HG03064 (cell line): ENCODE data around the gene IRF2.
A peak's percentile ranks its signal among the peaks of the same experiment; 100 is the strongest.

Experiments used
- ATAC-seq: cut with Tn5 transposase; IDR thresholded peaks from one replicate; pipeline ENCODE4 v1.9.1; 2021; ENCODE audit warnings: low read depth; ENCODE audit not compliant: unreplicated experiment

The IRF2 gene

DNA sequence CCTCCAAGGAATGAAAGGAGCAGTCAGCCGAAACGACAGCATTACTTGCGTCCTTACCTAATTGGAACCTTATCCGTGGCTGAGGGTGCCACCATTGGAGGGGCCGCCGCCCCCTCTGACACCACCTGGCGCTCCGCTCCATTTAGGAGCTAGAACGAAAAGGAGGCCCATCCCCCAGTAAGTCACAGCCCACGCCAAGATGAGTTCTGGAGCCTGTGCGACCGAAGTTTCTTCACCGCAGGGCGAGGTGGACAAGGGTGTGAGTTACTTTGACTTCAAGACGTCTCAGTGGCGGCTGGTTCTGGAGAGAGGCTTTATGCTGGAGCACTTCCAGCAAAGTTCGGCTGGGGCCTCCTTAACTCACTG, 729 bp upstream of the IRF2 start:
- ATAC-seq, result peak; percentile 5

DNA sequence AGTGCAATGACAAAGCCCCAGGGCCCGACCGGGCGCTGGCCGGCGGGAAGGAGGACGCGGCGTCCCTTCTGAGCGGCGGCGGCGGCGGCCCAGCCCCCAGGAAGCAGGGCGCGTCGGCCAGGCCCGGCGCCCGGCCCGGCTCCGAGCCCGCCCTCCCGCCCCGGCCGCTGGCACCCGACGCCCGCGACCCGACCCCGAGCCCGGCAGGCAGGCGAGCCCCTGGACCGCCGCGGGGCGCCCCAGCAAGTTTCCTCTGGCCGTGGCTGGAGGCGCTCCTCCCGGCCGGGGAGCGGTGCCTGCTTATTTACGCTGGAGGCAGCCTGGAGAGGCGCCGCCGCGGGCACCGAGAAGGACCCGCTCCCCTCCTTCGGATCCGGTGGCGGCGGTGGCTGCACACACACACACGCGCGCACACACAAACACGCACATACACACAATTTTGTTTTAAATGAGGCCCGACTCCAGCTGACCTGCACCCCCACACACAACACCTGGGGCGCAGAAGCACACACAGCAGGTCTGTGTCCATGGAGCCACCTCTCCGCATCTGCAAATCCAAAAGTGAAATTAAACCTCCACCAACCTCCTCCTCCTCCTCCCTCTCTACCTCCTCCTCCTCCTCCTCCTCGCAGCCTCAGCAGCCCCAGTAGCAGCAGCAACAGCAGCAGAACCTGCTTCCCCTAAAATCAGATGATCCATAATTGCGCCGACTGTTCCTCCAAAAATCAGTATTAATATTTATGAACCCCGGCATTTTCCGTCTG, 669 bp downstream of the IRF2 start:
- ATAC-seq, result peak; percentile 0

DNA sequence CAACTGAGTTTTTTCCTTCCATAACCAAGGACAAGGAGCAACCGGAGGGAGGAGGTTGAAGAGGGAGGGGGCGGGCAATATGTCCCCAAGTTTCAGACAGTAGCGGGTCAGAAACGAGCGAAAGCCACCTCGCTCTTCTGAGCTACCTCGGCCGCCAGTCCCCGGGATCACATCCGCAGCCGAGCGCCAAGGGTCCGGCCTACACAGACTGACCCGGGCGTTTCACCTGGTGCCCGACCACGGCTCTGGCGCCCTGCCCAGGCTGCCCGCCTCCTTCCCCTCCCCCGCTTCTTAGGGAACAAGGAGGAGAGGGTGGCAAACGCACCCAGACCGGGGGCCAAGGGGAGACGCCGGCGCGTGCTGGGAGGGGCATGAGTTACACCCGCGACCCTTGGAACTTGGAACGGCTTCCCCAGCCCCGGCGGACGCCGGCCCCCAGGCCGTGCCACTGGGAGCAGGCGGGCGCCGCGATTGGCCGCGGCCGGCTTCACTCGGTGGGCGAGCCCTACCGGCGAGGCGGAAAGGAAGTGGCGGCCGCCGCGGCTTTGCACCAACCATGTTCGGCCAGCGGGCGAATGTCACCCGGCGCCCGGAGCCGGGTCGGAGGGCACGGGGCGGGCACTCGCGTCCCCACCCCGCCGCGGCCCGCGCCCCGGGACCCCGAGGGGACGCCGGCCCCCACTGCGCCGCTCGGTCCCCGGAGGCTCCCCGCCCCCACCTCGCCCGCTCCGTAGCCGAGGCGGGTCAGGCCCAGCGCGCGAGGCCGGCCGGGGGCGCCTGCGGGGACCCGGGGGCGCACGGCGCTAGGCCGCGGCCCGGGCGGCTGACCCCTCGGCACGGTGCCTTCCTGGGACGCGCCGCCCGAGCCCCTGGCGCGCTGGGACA, 1.5 kb downstream of the IRF2 start:
- ATAC-seq, result peak; percentile 28

DNA sequence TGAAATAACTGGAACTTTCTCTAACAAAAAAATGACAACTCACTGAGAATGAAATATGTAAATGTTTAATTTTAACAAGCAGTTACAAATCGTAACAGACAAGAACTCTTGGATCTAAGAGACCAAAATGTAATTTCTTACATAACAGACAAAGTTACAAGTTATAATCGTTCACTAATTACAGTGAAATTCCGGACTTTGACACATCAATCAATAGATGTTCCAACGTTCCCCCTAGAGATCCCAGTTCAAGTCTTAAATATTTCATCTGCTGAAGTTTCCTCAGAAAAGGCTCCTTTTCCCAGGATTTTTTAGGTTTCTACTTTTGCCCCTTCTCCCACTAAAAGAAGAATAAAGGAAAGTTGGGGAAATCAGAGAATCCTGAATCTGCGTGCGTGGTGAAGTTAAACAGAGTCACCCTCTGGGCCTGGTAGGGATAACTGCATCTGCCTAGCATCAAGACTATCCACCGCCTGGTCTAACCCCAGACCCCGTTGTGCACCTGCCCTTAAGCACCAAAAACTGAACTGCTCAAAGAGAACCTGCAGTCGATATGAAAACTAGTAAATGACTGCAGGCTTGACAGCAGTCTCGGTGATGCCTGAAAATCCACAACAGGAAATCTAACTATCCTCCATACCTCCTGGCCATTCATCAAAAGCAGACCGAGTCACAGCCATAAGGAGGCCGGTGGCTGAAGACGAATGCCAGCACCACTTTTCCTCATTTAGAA, 2.3 kb downstream of the IRF2 start:
- ATAC-seq, result no peak

DNA sequence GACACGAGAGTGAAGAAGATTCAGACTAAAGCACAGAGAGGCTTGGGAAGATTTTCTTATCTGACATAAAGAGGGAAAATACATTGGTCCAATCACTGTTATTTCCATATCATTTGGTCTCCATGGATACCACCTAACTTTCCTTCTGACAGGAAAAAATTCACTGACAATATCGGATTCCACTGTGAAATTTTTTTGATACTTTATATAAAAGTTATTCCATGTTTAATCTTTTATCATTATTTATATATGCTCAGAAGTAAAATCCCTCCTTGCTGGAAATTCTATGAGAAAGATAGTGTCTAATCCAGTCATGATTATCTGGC, 3.6 kb downstream of the IRF2 start:
- ATAC-seq, result no peak

DNA sequence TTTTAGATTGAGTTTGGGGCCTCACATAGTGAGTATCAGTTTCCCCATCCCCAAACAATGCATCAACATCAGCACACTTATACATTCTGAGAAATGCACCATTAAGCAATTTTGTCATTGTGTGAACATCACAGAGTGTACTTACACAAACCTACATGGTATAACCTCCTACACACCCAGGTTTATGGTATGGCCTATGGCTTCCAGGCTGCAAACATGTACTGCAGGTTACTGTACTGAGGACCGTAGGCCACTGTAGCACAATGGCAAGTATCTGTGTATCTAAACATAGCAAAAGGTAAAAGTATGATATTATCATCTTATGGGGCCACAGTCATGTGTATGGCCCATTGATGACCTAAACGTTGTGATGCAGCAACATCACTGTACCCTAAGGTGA, 7.7 kb downstream of the IRF2 start:
- ATAC-seq, result no peak

DNA sequence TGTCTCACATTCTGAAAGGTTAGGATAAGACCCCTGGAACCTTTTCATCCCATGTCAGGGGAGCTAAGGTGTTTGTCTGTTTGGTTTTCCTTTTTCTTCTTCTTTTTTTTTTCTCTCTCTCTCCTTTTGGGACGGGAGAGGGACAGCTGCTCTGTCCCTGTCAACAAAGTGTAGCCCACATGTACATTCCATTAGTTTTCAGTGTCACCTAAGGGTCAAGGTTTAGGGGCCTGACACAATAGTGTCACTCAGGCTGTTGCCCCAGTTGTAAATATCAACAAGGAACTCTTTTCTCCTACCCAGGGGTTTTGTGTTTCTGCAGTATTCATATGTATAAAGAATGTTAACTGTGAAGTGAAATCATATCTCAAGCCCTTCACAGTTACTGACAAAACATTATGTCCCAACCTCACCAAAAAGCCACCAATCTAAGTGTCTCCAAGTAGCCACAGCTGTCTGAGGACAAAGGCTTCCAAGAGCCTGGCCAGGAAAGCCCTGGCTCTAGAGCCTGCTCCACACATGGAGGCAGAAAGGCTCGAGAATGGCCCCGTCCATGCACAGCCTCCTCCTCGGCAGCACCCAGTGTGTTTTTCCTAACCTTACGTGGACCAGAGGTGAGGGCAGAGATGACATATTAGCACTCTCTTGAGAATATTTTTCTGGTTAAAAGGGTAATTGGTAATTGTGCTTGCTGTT, 9.4 kb downstream of the IRF2 start:
- ATAC-seq, result no peak

DNA sequence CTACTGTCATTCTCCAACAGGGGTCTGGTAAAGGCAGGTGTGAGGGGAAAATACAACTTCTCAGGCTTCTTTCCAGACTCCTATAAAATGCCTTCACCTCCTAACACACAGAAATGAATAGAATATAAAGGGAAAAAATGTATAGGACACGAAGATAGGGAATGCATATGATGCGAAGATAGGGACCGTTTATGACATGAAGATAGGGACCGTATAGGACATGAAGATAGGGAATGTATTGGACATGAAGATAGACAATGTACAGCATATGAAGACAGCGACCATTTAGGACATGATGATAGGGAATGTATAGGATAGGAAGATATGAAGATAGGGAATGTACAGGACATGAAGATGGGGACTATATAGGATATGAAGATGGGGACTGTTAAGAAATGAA, 10.5 kb downstream of the IRF2 start:
- no peak for ATAC-seq

DNA sequence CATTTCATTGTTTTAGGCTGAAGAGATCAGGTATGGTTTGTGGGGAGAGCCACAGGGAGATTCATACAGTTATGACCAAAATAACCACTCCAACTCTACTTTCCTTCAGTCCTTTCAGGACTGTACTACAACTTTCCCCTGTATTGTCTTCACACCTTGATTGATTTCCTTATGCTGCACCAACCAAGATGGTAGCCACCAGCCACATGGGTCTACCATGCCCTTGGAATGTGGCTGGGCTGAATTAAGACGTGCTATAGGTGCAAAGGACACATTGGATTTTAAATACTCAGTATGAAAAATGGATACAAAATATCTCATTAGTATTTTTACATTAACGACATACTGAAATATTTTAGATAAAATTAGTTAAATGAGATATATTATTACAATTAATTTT, 11.2 kb downstream of the IRF2 start:
- ATAC-seq, result no peak

DNA sequence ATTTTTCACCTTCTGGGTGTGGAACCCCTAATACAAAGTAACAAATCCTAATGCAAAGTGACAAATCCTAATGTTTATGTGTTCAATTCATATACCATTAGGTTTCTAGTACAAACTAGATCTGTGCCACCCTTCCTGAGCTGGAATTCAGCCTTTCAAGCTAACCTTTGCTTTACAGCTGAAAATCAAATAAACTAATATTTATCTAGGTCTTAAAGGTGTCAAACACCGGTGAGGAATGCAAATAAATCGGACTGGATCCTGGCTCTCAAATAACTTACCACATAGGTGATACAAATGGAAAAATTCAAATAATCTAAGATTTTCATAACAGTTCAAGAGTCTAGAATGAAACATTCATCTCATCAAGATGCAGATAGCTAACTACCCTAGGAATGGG, 11.6 kb downstream of the IRF2 start:
- ATAC-seq, result no peak

DNA sequence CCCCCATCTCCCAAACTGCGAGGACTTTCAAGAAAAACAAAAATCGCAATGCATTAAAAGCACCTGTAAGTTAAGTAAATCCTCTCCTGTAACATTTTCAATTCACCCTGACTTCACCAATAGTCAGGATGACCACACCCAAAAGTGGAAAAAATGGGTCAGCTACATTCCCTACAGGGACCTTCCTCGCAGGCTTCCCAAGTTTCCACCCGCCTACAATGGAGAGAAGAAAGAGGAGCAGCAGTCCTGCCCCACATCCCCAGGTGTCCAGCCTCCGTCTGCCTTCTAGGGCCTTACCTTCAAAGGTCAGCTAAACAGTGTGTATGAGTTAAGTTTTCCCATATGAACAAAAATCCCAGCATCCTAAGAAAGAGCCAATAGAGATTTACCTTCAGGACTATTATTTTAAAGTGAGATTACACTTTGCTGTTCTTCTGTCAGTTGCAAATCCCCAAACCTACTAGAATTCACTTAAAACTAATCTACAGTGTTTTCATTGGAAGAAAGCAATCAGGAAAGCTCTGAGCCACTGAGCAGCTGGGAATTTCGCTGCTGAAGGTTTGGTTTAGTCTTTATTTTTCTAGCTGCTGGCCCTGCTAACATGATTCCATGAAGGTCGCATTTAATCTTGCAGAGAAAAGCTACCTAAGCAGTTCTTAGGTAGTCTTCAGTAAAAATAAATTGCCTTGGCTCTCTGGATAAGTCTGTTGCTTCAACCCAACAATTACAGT, 12.5 kb downstream of the IRF2 start:
- ATAC-seq, result no peak

DNA sequence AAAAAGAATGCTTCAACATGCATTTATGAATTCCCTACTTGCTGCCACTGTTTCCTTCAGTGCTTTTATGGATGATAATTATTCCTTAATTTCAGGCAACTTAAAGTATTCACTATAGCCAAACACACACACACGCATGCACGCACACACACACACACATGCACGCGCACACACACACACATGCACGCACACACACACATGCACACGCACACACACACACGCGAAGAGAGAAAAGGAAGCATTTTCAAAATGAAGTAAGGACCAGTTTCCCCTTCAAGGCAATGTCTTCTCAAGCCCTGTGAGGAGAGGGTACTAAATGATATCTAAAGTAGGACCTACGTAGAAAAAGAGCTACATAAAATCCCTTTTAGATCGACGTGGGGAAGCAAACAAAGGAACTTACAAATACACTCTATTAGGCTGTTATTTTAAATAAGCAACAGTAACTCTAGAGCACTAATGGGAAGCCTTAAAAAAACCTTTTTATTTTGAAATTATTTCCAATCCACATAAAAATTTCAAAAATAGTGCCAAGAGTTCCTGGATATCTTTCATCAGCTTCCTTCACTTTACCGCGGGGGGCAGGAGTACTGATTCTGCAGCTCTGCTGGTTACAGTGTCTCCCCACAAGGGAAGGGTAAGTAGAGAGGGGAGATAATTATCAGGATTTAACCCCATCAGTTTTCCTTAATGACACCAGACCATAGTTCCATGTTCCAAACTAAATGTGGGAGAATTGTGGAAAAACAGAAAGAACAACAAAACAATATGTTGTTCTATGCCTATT, 13.7 kb downstream of the IRF2 start:
- ATAC-seq, result no peak

DNA sequence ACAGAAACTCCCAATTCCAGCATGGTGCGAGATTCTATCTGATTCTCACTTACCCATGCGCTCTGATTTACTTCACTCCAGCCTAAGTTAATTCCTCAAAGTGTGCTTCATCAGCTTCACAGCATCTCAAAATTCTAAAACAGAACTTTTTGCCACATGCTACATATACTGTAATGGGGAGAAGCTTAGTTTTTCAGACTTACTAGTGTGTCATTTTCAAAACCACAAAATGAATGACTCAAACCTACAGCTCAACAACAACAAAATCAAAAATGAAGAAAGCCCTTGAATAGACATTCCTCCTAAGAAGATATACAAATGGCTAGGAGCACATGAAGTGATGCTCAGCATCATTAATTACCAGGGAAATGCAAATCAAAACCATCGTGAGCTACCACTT, 14.9 kb downstream of the IRF2 start:
- no peak for ATAC-seq

DNA sequence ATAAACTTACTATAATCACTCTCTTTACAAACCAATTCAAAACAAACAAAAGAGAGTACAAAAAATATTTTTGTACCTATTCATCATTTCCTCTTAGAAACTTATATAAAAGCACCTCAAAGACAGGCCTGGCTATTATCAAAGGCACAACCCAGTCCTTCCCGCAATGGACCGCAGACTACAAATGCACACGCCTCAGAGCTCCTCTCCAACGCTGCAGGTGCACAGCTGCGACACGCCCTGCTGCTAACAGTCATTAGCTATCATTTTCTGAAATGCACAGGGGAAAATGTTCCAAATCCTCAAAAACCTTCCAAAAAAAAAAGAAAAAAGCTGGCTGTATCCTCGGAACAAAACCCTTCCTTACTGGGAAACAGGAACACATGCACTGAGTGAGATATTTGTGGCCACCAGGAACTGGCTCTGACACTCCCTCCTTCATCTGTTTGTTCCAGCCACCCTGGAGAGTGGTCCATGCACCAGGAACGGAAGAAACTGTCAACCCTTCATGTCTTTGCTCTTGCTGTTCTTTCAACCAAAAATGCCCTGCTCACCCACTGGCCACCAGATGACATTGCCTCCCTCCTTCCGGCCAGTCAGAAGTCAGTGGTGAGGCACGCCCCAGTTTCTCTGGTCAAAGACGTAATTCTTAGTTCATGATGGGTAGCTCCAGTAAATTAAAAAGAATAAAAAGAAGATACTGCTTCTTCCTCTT, 16.7 kb downstream of the IRF2 start:
- ATAC-seq, result no peak

DNA sequence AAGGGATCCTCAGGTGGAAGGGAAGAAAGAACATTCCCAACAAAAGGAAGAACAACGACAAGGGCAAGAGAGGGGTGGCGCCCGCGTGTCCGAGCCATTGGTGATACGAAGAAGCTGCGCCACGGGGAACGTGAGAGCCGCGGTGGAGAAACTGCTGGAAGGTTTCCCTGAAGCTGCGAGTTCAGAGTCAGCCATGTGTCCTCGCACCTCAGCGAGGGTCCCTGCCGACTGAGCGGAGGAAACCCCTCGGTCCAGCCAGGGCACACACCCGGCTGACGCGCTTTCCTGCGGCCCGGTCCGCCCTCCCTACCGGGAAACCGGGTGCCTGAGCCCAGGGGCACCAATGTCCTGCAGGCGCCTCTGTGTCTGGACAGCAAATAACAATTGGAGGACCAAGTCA, 18.0 kb downstream of the IRF2 start:
- ATAC-seq, result no peak

DNA sequence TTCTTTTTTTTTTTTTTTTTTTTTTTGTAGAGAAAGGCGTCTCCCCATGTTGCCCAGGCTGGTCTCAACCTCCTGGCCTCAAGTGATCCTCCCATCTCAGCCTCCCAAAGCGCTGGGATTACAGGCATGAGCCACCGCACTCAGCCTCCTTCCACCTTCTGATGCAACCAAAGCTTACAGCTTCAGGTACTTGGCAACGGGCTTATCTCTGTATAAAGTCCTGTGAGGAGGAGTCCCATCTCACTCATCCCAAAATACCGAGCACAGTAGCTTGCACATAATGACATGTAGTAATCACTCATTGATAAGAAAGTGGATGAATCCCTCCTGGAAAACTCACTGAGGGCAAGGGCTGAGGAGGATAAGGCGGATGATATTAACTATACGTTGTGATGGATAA, 19.1 kb downstream of the IRF2 start:
- ATAC-seq, result no peak

DNA sequence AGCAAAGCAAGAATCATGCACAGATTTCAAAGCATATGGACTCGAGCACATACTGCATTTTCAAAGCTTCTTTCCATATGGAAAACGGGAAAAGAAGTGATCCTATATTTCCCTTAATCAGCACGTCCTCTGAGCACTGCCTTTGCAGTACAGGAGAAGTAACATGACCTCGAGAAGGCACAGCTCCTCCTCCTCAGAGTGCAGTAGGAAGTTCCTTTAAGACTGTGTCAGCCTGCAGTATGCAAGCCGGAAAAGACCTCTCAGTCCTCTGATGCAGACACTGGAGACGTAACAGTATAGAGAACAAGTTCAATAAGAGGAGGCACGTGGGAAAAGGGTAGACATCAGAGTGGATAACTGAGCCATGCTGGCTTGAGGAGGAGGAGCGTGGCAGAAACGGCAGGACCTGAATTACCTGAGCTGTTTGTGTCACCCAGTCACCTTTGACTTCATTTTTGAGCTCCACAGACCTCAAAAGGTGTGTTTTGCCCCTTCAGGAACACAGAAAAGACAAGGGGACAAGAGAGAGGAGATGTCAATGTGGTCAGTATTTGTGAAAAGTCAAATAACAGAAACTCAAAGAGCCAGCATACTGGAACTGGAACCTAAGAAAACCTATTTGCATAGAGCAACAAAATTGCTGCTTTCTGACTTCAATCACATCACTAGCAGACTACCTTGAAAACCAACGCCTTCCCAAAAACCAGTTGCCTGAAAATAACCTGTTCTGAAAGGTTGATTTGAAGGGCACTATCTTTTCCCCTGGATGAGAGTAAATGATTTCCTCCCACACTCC, 20.8 kb downstream of the IRF2 start:
- ATAC-seq, result peak; percentile 53

DNA sequence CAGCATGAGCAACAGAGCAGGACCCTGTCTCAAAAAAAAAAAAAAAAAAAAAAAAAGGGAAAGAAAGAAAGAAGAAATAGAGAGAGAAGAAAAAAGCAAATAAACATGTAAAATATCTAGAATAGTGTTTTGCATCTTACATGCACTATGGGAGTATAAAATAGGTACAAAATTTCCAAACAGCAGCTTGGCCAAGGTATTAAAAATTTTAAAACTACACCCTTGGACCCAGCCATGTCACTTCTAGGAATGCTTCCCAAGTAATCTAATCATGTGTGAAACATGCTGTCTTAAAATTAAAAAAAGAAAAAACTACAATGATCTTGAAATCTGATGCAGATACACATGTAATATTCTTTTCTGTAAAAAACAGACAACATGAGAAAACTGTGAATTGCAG, 21.6 kb downstream of the IRF2 start:
- ATAC-seq, result no peak
